HCT116 (cell line): ENCODE results near the gene SEPHS1. TPM values are rescaled to one million over a fixed set of nuclear protein-coding genes. Genes with fewer than 3 reads are reported as not detected.

Experiments
- ATAC-seq: fragments of 200-7000 bp; cut with Tn5 transposase; 2 replicates; pipeline ENCODE4 v1.9.1; 2020; ENCODE audit warnings: mild to moderate bottlenecking, moderate library complexity
- BruUV-seq: library from RNA; stranded (reverse); fragments of 400-500 nt; replicated peaks from 2 replicates; lab custom pipeline; 2021; lab: Mats Ljungman, UMichigan
- CTCF ChIA-PET: fragments of 300-600 bp; sonication (Branson Sonifier 250); formaldehyde crosslinking; loops from one replicate; lab custom pipeline; 2021; ENCODE audit warnings: antibody characterized with exemption; lab: Charles Lee
- POLR2A ChIA-PET: fragments of 300-600, 350-600 bp; sonication (Branson Sonifier 250); formaldehyde crosslinking; loops from one replicate; lab custom pipeline; 2021; ENCODE audit warnings: antibody characterized with exemption; lab: Charles Lee
- RAD21 ChIA-PET, 2 experiments: fragments of 300-600 bp; sonication (Branson Sonifier 250); formaldehyde crosslinking; loops; one replicate each; lab custom pipeline; 2023; ENCODE audit warnings: low total read pairs in 2 of 2; ENCODE audit not compliant: uncharacterized antibody in 2 of 2, unreplicated experiment in 2 of 2, low non-redundant PET in 1 of 2; lab: Charles Lee
- DNase-seq: peaks from one replicate; pipeline ENCODE4 v3.0.0-alpha.2; 2010; ENCODE audit warnings: low read depth, low spot score
- H2AFZ ChIP-seq: fragments of 200-600 bp; shearing (Covaris generic), sonication (generic); 2 replicates; pipeline ENCODE4 v1.6.1; 2017; ENCODE audit warnings: low read depth, mixed run types, mixed read lengths, antibody characterized with exemption, low read length; ENCODE audit not compliant: poor library complexity, severe bottlenecking
- H3K27ac ChIP-seq: 2 replicates; pipeline ENCODE4 v1.5.1; 2012; ENCODE audit warnings: low read depth, low read length
- H3K27me3 ChIP-seq: fragments of 200-600 bp; sonication (generic); 2 replicates; pipeline ENCODE4 v1.6.1; 2016; ENCODE audit warnings: mixed run types, low read length, mixed read lengths; ENCODE audit not compliant: insufficient read depth
- H3K36me3 ChIP-seq, 2 experiments: fragments of 200-500 bp in 1 of 2; fragments of 200-600 bp in 1 of 2; sonication (Bioruptor generic) in 1 of 2; sonication (generic) in 1 of 2; 2 replicates each; pipeline versions ENCODE4 v1.5.1 to v1.6.1; 2014 to 2016; ENCODE audit warnings: low read length in 2 of 2, inconsistent platforms in 1 of 2, mixed read lengths in 1 of 2, mixed run types in 1 of 2; ENCODE audit not compliant: insufficient read depth in 2 of 2, control insufficient read depth in 1 of 2
- H3K4me1 ChIP-seq, 2 experiments: fragments of 200-600 bp in 1 of 2; sonication (generic) in 1 of 2; 2 replicates each; pipeline versions ENCODE4 v1.5.1 to v1.6.1; 2012 to 2017; ENCODE audit warnings: low read length in 2 of 2, inconsistent platforms in 1 of 2, mild to moderate bottlenecking in 1 of 2, mixed read lengths in 1 of 2, mixed run types in 1 of 2, moderate library complexity in 1 of 2; ENCODE audit not compliant: insufficient read depth in 2 of 2, control insufficient read depth in 1 of 2
- H3K4me2 ChIP-seq: fragments of 200-600 bp; sonication (generic); 2 replicates; pipeline ENCODE4 v1.6.1; 2017; ENCODE audit warnings: mixed run types, low read length, mixed read lengths
- H3K4me3 ChIP-seq, 2 experiments: fragments of 200-600 bp in 1 of 2; sonication (generic) in 1 of 2; replicated peaks in 1 of 2; 2 replicates each; pipeline ENCODE4 v1.5.1; 2011 to 2016; ENCODE audit warnings: low read length in 2 of 2, control low read depth in 1 of 2, low read depth in 1 of 2, mild to moderate bottlenecking in 1 of 2, mixed read lengths in 1 of 2, mixed run types in 1 of 2
- H3K79me2 ChIP-seq: fragments of 200-600 bp; sonication (generic); 2 replicates; pipeline ENCODE4 v1.6.1; 2017; ENCODE audit warnings: mild to moderate bottlenecking, mixed run types, low read length, moderate library complexity, mixed read lengths; ENCODE audit not compliant: insufficient read depth
- H3K9ac ChIP-seq: fragments of 200-600 bp; sonication (generic); 2 replicates; pipeline ENCODE4 v1.6.1; 2016; ENCODE audit warnings: low read length, mixed read lengths
- H3K9me2 ChIP-seq: fragments of 200-600 bp; sonication (generic), shearing (Covaris generic); 2 replicates; pipeline ENCODE4 v1.6.1; 2017; ENCODE audit warnings: mixed run types, mild to moderate bottlenecking, moderate library complexity; ENCODE audit not compliant: insufficient read depth
- H3K9me3 ChIP-seq, 2 experiments: fragments of 200-500 bp in 1 of 2; fragments of 200-600 bp in 1 of 2; sonication (Bioruptor generic) in 1 of 2; sonication (generic) in 1 of 2; 2 replicates each; pipeline ENCODE4 v1.6.1; 2014 to 2017; ENCODE audit warnings: low read length in 2 of 2, mixed read lengths in 2 of 2, inconsistent platforms in 1 of 2, low read depth in 1 of 2, mild to moderate bottlenecking in 1 of 2, mixed run types in 1 of 2, moderate library complexity in 1 of 2; ENCODE audit not compliant: control insufficient read depth in 1 of 2, insufficient read depth in 1 of 2
- H4K20me1 ChIP-seq: fragments of 200-600 bp; sonication (generic), shearing (Covaris generic); 2 replicates; pipeline ENCODE4 v1.6.1; 2017; ENCODE audit warnings: mixed run types, mild to moderate bottlenecking, moderate library complexity; ENCODE audit not compliant: insufficient read depth
- CBX3 ChIP-seq: IDR thresholded peaks from 2 replicates; pipeline ENCODE4 v1.6.1; 2012; ENCODE audit warnings: low read depth
- EGR1 ChIP-seq: IDR thresholded peaks from 2 replicates; pipeline ENCODE4 v1.6.1; 2012; ENCODE audit warnings: low read depth
- ELF1 ChIP-seq: IDR thresholded peaks from 2 replicates; pipeline ENCODE4 v1.6.1; 2012; ENCODE audit warnings: low read depth, borderline replicate concordance
- POLR2AphosphoS5 ChIP-seq: IDR thresholded peaks from 2 replicates; pipeline ENCODE4 v1.6.1; 2011; ENCODE audit warnings: mild to moderate bottlenecking, low read depth, low read length, moderate library complexity
- REST ChIP-seq: IDR thresholded peaks from 2 replicates; pipeline ENCODE4 v1.6.1; 2012; ENCODE audit warnings: low read depth
- SIN3A ChIP-seq: IDR thresholded peaks from 2 replicates; pipeline ENCODE4 v1.6.1; 2012; ENCODE audit warnings: low read depth
- TCF7L2 ChIP-seq: IDR thresholded peaks from 2 replicates; pipeline ENCODE4 v1.7.0; 2011; ENCODE audit warnings: borderline replicate concordance, inconsistent platforms; ENCODE audit not compliant: insufficient read depth, insufficient read length; ENCODE audit errors: extremely low read depth
- YY1 ChIP-seq: IDR thresholded peaks from 2 replicates; pipeline ENCODE4 v1.6.1; 2011; ENCODE audit warnings: low read length, low read depth, moderate library complexity, mild to moderate bottlenecking; ENCODE audit not compliant: insufficient replicate concordance; ENCODE audit errors: extremely low read depth
- intact Hi-C: fragments of 100-400 bp; cut with micrococcal nuclease; formaldehyde crosslinking; loops from 2 replicates; pipeline ENCODE4 v1.10.0; 2022
- total RNA-seq: library from RNA; stranded (reverse); gene quantifications from one replicate; pipeline ENCODE4 v1.2.1, GENCODE V29; 2021; ENCODE audit not compliant: unreplicated experiment
- TF ChIP-seq, protein P1 (sequence below): IDR thresholded peaks from 2 replicates; pipeline ENCODE4 v1.6.1; 2012
- TF ChIP-seq, protein P2 (sequence below): IDR thresholded peaks from 2 replicates; pipeline ENCODE4 v1.6.1; 2012
- TF ChIP-seq, protein P3 (sequence below), 3 experiments: fragments of 200-600 bp in 1 of 3; sonication (generic) in 1 of 3; IDR thresholded peaks in 2 of 3; conservative IDR thresholded peaks in 1 of 3; 2 replicates each; pipeline ENCODE4 v1.5.1; 2012 to 2017; ENCODE audit warnings: low read depth in 2 of 3, low read length in 2 of 3, antibody characterized with exemption in 1 of 3, borderline replicate concordance in 1 of 3, control low read depth in 1 of 3, mild to moderate bottlenecking in 1 of 3, mixed read lengths in 1 of 3, mixed run types in 1 of 3, moderate library complexity in 1 of 3; ENCODE audit not compliant: insufficient read depth in 1 of 3

The SEPHS1 gene
- total RNA-seq, 1 experiment from 2014 or later, result 51.7 TPM

DNA sequence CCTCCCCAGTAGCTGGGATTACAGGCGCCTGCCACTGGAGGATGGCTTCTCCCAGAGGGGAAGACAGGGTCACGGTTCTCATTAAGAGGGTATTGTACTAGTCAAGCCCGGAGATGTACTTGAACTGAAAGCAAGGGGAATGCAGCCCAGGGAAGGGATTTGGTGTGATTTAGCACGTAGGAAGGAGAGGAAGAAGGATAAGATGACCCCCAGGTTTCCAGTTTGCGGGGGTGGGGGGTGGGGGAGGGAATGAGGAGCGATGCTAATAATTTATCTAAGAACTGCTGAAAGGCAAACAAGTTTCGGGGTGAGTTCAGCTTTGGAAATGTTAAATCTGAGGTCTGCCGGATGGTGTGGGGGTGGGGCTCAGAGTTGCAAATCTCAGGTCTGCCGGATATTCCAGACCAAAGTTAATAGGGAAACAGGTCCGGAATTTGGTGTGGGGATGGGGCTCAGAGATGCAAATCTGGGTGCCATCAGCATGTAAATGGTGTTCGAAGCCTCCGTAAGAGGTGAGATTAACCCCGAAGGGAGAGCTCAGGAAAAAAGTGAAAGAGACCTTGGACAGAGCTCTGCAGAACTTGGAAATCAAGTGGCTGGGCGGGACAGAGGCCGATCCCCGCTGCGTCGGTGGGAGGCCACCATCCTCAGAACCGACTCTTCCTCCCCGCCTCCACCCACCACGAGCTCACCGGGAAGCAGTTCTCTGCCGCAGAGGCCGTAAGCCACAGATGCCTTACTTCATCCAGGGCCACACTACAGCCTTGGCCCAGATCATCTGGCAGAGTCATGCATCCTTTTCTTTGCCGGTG lies 1.6 kb upstream of the SEPHS1 start:
- Histone ChIP-seq H3K4me2 (peak overlapping the region; percentile 94), H3K27ac (peak overlapping the region; percentile 90), H3K9me2 (no peaks in the 10 kb centered on the region), H3K4me3 (peak overlapping the region; percentile 84 to 85), H2AFZ (no peak overlapping the region), H3K79me2 (peaks cover 25% of the 10 kb centered on the region)
- ChIA-PET CTCF (interaction anchor here (1.0 to 1.3 kb wide), 2 partner anchors 22 to 91 kb away, joined by 3 read pairs; no protein-coding TSS in a partner anchor), POLR2A (no interaction called here)
- no peak for ATAC-seq
- no TSS peak for BruUV-seq
- intact Hi-C loops, result loop anchor here (2.0 to 5.0 kb wide), 2 partner anchors 47 to 187 kb away; partner anchors contain the start of gene MCM10
- TF ChIP-seq REST (peak; percentile 52), EGR1 (0 out of 2 replicates have a peak, but pooled peaks have one; percentile 7), ELF1 (no peak), YY1 (no peak), CBX3 (no peak), SIN3A (no peak), POLR2AphosphoS5 (peak; percentile 50), TCF7L2 (peak; percentile 47)
- TF ChIP-seq, protein P1, sequence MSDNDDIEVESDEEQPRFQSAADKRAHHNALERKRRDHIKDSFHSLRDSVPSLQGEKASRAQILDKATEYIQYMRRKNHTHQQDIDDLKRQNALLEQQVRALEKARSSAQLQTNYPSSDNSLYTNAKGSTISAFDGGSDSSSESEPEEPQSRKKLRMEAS, result no peak
- TF ChIP-seq, protein P2, sequence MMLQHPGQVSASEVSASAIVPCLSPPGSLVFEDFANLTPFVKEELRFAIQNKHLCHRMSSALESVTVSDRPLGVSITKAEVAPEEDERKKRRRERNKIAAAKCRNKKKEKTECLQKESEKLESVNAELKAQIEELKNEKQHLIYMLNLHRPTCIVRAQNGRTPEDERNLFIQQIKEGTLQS, result no peak
- TF ChIP-seq, protein P3, sequence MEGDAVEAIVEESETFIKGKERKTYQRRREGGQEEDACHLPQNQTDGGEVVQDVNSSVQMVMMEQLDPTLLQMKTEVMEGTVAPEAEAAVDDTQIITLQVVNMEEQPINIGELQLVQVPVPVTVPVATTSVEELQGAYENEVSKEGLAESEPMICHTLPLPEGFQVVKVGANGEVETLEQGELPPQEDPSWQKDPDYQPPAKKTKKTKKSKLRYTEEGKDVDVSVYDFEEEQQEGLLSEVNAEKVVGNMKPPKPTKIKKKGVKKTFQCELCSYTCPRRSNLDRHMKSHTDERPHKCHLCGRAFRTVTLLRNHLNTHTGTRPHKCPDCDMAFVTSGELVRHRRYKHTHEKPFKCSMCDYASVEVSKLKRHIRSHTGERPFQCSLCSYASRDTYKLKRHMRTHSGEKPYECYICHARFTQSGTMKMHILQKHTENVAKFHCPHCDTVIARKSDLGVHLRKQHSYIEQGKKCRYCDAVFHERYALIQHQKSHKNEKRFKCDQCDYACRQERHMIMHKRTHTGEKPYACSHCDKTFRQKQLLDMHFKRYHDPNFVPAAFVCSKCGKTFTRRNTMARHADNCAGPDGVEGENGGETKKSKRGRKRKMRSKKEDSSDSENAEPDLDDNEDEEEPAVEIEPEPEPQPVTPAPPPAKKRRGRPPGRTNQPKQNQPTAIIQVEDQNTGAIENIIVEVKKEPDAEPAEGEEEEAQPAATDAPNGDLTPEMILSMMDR (IDR thresholded peaks at IDR 0.05 in 2 of 3, conservative IDR thresholded peaks at IDR 0.05 in 1 of 3; ENCODE audit: borderline replicate concordance in 1 of 3, insufficient read depth in 1 of 3, low read depth in 2 of 3, low read length in 2 of 3), result no peak
- TF ChIP-seq, all 23 proteins: peak for 4
- Histone ChIP-seq H3K36me3 (no peaks in the 10 kb centered on the region), H3K27me3 (no peaks in the 10 kb centered on the region), H3K9me3 (no peaks in the 10 kb centered on the region), H3K9ac (peak overlapping the region; percentile 90), H3K4me1 (peaks cover 15 to 28% of the 10 kb centered on the region in 2 experiments; a peak in 3 of 4 replicates), H4K20me1 (no peaks in the 10 kb centered on the region)
- DNase-seq, result no peak
- RAD21 ChIA-PET, result no interaction called here
